HepG2 (cell line): ENCODE data around the gene LRRC28. TPM values are rescaled to one million over a fixed set of nuclear protein-coding genes. Genes with fewer than 3 reads are reported as not detected.

Experiments used
- ATAC-seq: fragments of 200-7000 bp; cut with Tn5 transposase; 3 replicates; pipeline ENCODE4 v1.9.1; 2020; ENCODE audit warnings: mild to moderate bottlenecking, moderate library complexity
- BruUV-seq: library from RNA; stranded (reverse); fragments of 400-500 nt; replicated peaks from 2 replicates; lab custom pipeline; 2021; lab: Mats Ljungman, UMichigan
- CTCF ChIA-PET: fragments of 300-600 bp; formaldehyde crosslinking; extraction: SDS; loops from one replicate; lab custom pipeline; 2021; ENCODE audit warnings: low total read pairs, inconsistent platforms, low intra/inter-chr PET ratio; lab: Yijun Ruan, JAX
- POLR2A ChIA-PET: fragments of 350-600 bp; sonication (Branson Sonifier 250); formaldehyde crosslinking; loops from one replicate; lab custom pipeline; 2020; ENCODE audit warnings: antibody characterized with exemption, inconsistent platforms; lab: Yijun Ruan, JAX
- DNase-seq: peaks from one replicate; pipeline ENCODE4 v3.0.0-alpha.2; 2015; ENCODE audit warnings: low spot score
- FAIRE-seq: peaks from 3 replicates; lab custom pipeline; 2011; peaks lifted over from hg19 to GRCh38; lab: Jason Lieb, UNC
- H2AFZ ChIP-seq: one replicate; pipeline ENCODE4 v1.6.1; 2011; ENCODE audit warnings: low read length, inconsistent platforms
- H3K27ac ChIP-seq: fragments of 300-600 bp; 3 replicates; pipeline ENCODE4 v1.8.0; 2011; ENCODE audit warnings: mixed run types, mild to moderate bottlenecking, mixed read lengths, low read length, inconsistent platforms; ENCODE audit not compliant: insufficient read depth; ENCODE audit errors: extremely low read length
- H3K27me3 ChIP-seq, 2 experiments: fragments of 200-600 bp in 1 of 2; 2 replicates in 1 of 2; 3 replicates in 1 of 2; pipeline versions ENCODE4 v1.6.0 to v1.8.0; 2011; ENCODE audit warnings: low read length in 2 of 2, mild to moderate bottlenecking in 2 of 2, moderate library complexity in 2 of 2, inconsistent platforms in 1 of 2; ENCODE audit not compliant: insufficient read depth in 2 of 2, control insufficient read depth in 1 of 2
- H3K36me3 ChIP-seq, 2 experiments: fragments of 200-600 bp in 1 of 2; replicated peaks in 1 of 2; 2 replicates in 1 of 2; 3 replicates in 1 of 2; pipeline versions ENCODE4 v1.5.1 to v1.8.0; 2011; ENCODE audit warnings: low read length in 2 of 2, inconsistent platforms in 1 of 2; ENCODE audit not compliant: insufficient read depth in 2 of 2, control insufficient read depth in 1 of 2
- H3K4me1 ChIP-seq: 2 replicates; pipeline ENCODE4 v1.5.1; 2012; ENCODE audit warnings: low read length, inconsistent platforms; ENCODE audit not compliant: insufficient read depth
- H3K4me2 ChIP-seq: 2 replicates; pipeline ENCODE4 v1.6.0; 2011; ENCODE audit warnings: low read depth, low read length, inconsistent platforms
- H3K4me3 ChIP-seq, 3 experiments: fragments of 200-600 bp in 1 of 3; sonication (generic), shearing (Covaris generic) in 1 of 3; replicated peaks in 1 of 3; 2 replicates each; pipeline ENCODE4 v1.5.1; 2011 to 2016; ENCODE audit warnings: low read length in 3 of 3, inconsistent platforms in 2 of 3, low read depth in 2 of 3, mild to moderate bottlenecking in 2 of 3, control low read depth in 1 of 3, mixed read lengths in 1 of 3; ENCODE audit not compliant: insufficient read depth in 1 of 3
- H3K79me2 ChIP-seq: one replicate; pipeline ENCODE4 v1.6.1; 2011; ENCODE audit warnings: low read length, inconsistent platforms; ENCODE audit not compliant: insufficient read depth
- H3K9ac ChIP-seq: 2 replicates; pipeline ENCODE4 v1.6.0; 2011; ENCODE audit warnings: mild to moderate bottlenecking, low read depth, low read length, inconsistent platforms; ENCODE audit not compliant: insufficient read depth
- H3K9me3 ChIP-seq: 2 replicates; pipeline ENCODE4 v1.5.1; 2012; ENCODE audit warnings: mild to moderate bottlenecking, low read length
- H4K20me1 ChIP-seq: 2 replicates; pipeline ENCODE4 v1.6.0; 2011; ENCODE audit warnings: inconsistent platforms, mild to moderate bottlenecking, low read length, moderate library complexity; ENCODE audit not compliant: insufficient read depth
- ARHGAP35 ChIP-seq: sonication (generic); formaldehyde crosslinking; IDR thresholded peaks from 2 replicates; pipeline ENCODE4 v1.9.0; 2022; ENCODE audit warnings: mild to moderate bottlenecking, inconsistent platforms, moderate library complexity, missing genetic modification reagents, borderline replicate concordance
- ASH2L ChIP-seq: fragments of 300-600, 200-600 bp; sonication (generic); IDR thresholded peaks from 2 replicates; pipeline ENCODE4 v1.7.0; 2017; ENCODE audit warnings: low read depth, mild to moderate bottlenecking, moderate library complexity, mixed read lengths, low read length; ENCODE audit not compliant: insufficient read length
- ETS1 ChIP-seq: sonication (generic); formaldehyde crosslinking; IDR thresholded peaks from 2 replicates; pipeline ENCODE4 v1.4.0; 2020; ENCODE audit warnings: missing genetic modification reagents
- HIVEP1 ChIP-seq: sonication (generic); formaldehyde crosslinking; IDR thresholded peaks from 2 replicates; pipeline ENCODE4 v1.4.0; 2020; ENCODE audit warnings: mild to moderate bottlenecking, missing genetic modification reagents
- NFIB ChIP-seq: sonication (generic); formaldehyde crosslinking; IDR thresholded peaks from 2 replicates; pipeline ENCODE4 v1.9.0; 2021; ENCODE audit warnings: missing genetic modification reagents, mild to moderate bottlenecking, borderline replicate concordance
- SIN3A ChIP-seq: IDR thresholded peaks from 2 replicates; pipeline ENCODE4 v1.6.1; 2011; ENCODE audit warnings: low read depth, mild to moderate bottlenecking, control low read depth, low read length, borderline replicate concordance
- TCF12 ChIP-seq, 2 experiments: fragments of 450-650 bp in 1 of 2; sonication (generic) in 1 of 2; formaldehyde crosslinking in 1 of 2; IDR thresholded peaks; 2 replicates each; pipeline versions ENCODE4 v1.6.1 to v1.8.0; 2017 to 2022; ENCODE audit warnings: antibody characterized with exemption in 1 of 2, mild to moderate bottlenecking in 1 of 2, missing genetic modification reagents in 1 of 2, moderate library complexity in 1 of 2
- TRAFD1 ChIP-seq: sonication (generic); formaldehyde crosslinking; IDR thresholded peaks from 2 replicates; pipeline ENCODE4 v1.5.1; 2020; ENCODE audit warnings: missing genetic modification reagents, mild to moderate bottlenecking, borderline replicate concordance
- ZBTB21 ChIP-seq: sonication (generic); formaldehyde crosslinking; IDR thresholded peaks from 2 replicates; pipeline ENCODE4 v1.4.0; 2020; ENCODE audit warnings: missing genetic modification reagents
- ZC3H4 ChIP-seq: sonication (generic); formaldehyde crosslinking; IDR thresholded peaks from 2 replicates; pipeline ENCODE4 v1.4.0; 2020; ENCODE audit warnings: missing genetic modification reagents, borderline replicate concordance
- ZNF329 ChIP-seq: sonication (generic); formaldehyde crosslinking; IDR thresholded peaks from 2 replicates; pipeline ENCODE4 v1.9.0; 2021; ENCODE audit warnings: low read depth, mild to moderate bottlenecking, missing genetic modification reagents
- ZNF350 ChIP-seq: sonication (generic); formaldehyde crosslinking; IDR thresholded peaks from 2 replicates; pipeline ENCODE4 v1.4.0; 2020; ENCODE audit warnings: mild to moderate bottlenecking, low read depth, missing genetic modification reagents, borderline replicate concordance
- ZNF607 ChIP-seq: sonication (generic); formaldehyde crosslinking; IDR thresholded peaks from 2 replicates; pipeline ENCODE4 v1.5.1; 2020; ENCODE audit warnings: missing genetic modification reagents, mild to moderate bottlenecking, borderline replicate concordance
- ZNF687 ChIP-seq: sonication (generic); formaldehyde crosslinking; IDR thresholded peaks from 2 replicates; pipeline ENCODE4 v1.5.1; 2020; ENCODE audit warnings: mild to moderate bottlenecking, missing genetic modification reagents, moderate library complexity
- ZNF780A ChIP-seq: sonication (generic); formaldehyde crosslinking; IDR thresholded peaks from 2 replicates; pipeline ENCODE4 v1.8.0; 2022; ENCODE audit warnings: mild to moderate bottlenecking, missing genetic modification reagents, moderate library complexity
- WGBS: methylation state at CpG from one replicate; pipeline ENCODE4 v1.1.6; 2017; ENCODE audit warnings: low lambda C conversion rate; 5-methylcytosine and 5-hydroxymethylcytosine counted together
- in situ Hi-C: cut with HindIII; loops from 2 replicates; pipeline ENCODE4 v1.10.0; 2017; ENCODE audit warnings: low pct_unique_long_range_greater_than_20kb; ENCODE audit not compliant: extremely low pct_ligation_motif_present
- intact Hi-C: fragments of 100-400 bp; cut with micrococcal nuclease; formaldehyde crosslinking; loops from one replicate; pipeline ENCODE4 v1.10.0; 2022; ENCODE audit not compliant: unreplicated experiment
- polyA plus RNA-seq, 8 experiments: library from polyadenylated mRNA; depleted of rRNA in 3 of 8; stranded (reverse) in 7 of 8; unstranded in 1 of 8; fragments of >200 nt; fragmentation: Illumina TruSeq in 4 of 8; extraction: Trizol in 4 of 8; gene quantifications; 2 replicates each; pipeline versions ENCODE4 v1.2.1 to v1.2.3, GENCODE V29; 2011 to 2016; ENCODE audit warnings: low read depth in 4 of 8, missing spikeins in 1 of 8, mixed read lengths in 1 of 8; ENCODE audit not compliant: insufficient read depth in 1 of 8
- total RNA-seq, 5 experiments: library from RNA; depleted of rRNA; stranded (reverse); fragments of >200 nt; fragmentation: Illumina TruSeq; extraction: Trizol; gene quantifications; 2 replicates each; pipeline ENCODE4 v1.2.3, GENCODE V29; 2016; ENCODE audit warnings: low read depth in 1 of 5

Gene LRRC28
- total and polyA plus RNA-seq, 2 of the 13 experiments (the other 11 are each of a cell fraction or from before 2014, with no cell fraction given): 17.5 to 21.3 TPM

GRCh38 chr15:99320374-99321215 lies 69.3 kb downstream of the LRRC28 start:
- Histone ChIP-seq H2AFZ (no peak overlapping the region), H3K4me1 (peaks cover 53% of the 10 kb centered on the region), H3K27me3 (no peaks in the 10 kb centered on the region), H3K4me2 (no peak overlapping the region), H3K79me2 (no peaks in the 10 kb centered on the region), H4K20me1 (no peaks in the 10 kb centered on the region), H3K9ac (no peak overlapping the region), H3K27ac (no peak overlapping the region), H3K4me3 (no peak overlapping the region), H3K36me3 (no peaks in the 10 kb centered on the region), H3K9me3 (no peaks in the 10 kb centered on the region)
- intact Hi-C loops (no loop called here), in situ Hi-C loops (no loop called here)
- ChIA-PET CTCF (no interaction called here), POLR2A (no interaction called here)
- DNase-seq: no peak
- no TSS peak for BruUV-seq
- no peak for ATAC-seq
- no peak for FAIRE-seq
- TF ChIP-seq ZNF329 (CRISPR knock-in tag): no peak
- TF ChIP-seq NFIB (CRISPR knock-in tag): no peak
- TF ChIP-seq ZNF607: no peak
- TF ChIP-seq ZNF687 (CRISPR knock-in tag): no peak
- TF ChIP-seq ZC3H4 (CRISPR knock-in tag): no peak
- no peak for TF ChIP-seq ZNF350 (CRISPR knock-in tag)
- no peak for TF ChIP-seq ZBTB21 (CRISPR knock-in tag)
- no peak for TF ChIP-seq SIN3A
- no peak for TF ChIP-seq ETS1 (CRISPR knock-in tag)
- TF ChIP-seq ARHGAP35 (CRISPR knock-in tag): no peak
- no peak for TF ChIP-seq ASH2L
- TF ChIP-seq TCF12 (IDR thresholded peaks at IDR 0.05): no peak
- TF ChIP-seq TCF12 (CRISPR knock-in tag; IDR thresholded peaks at IDR 0.05): no peak
- TF ChIP-seq TRAFD1 (CRISPR knock-in tag): no peak
- no peak for TF ChIP-seq HIVEP1
- no peak for TF ChIP-seq ZNF780A (CRISPR knock-in tag)
- 69% methylated on average over 1 of the region's 1 CpG for WGBS
